Stimulated activated CD4-positive, alpha-beta T cell treated with anti-CD3 and anti-CD28 coated beads, Interleukin-4, amount 100 ng/mL, for 24 hours (primary cell): ENCODE measurements around the gene SORCS2.

Source experiments
- DNase-seq: peaks from one replicate; pipeline ENCODE4 v3.0.0-alpha.2; 2020

Gene SORCS2

DNA sequence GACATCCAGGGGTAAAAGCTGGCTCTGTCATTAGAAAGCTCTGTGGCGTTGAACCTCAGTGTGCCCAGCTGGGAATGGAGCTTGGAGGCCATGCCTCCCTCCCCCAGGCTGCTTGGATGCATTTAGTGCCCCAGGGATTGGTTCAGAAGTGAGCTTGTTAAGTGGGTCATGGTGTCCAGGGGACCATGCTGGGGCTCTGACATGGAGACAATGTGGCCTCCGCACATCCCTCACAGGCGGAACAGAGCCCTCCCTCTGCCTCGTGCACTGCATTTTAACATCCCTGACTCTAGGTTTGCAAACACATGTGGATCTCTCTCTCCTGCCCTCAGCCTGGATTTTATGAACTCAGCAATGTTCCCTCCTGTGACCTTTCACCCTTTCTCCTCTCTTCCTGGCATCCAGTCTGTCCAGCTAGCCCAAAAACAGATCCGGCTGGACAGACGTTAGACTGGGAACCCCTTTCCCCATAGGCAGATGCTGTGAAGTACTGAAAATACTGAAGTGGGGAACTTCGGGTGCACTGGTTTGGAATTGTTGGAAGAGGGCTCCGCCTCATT, 81.5 kb downstream of the SORCS2 start:
- no peak for DNase-seq

DNA sequence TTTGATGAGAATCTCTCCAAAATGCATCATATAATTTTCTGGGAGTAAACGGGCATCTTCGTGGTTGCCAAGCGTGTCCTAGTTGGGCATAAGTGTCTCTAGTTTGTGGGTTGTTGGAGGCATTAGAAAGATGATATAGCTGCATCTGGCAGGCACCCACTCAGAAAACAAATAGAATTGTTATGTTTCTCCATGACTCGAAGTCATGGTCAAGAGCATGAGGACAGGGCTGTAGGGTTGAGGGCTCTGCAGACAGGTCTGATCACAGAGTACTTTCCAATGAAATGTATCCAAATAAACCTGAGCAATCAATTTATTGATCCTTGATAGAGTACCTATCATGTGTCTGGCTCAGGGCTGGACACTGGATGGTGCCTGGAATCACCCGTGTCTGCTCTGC, 82.7 kb downstream of the SORCS2 start:
- no peak for DNase-seq

DNA sequence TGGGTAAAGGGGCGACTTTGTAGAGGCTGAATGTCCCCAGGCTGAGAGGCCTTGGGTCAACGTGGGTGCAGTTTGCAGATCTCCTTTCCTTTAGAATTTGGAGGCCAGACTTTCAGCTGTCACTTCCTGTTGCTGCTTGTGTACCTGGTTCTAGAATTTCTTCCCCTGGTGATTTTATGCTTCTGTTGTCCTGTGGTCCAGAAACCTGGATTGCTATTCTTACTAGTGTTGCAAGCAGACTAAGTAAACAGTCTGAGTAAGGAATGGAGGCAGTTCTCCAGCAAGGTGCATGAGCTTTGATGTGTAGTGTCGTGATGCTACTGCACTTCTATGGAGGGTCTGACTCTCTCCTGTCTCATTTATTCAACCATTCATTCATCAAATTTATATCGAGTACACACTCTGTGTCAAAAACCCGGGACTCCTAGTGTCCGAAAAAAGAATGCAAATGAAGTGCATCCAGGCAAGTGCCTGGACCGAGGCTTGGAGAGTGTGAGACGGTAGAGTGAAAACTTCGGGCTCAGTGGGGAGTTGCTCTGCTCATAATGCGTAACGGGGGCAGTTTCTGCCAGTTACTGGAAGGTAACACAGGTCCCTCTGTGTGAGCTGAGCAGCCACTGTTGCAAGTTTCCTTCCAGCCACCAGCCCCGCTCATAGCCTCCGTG, 83.3 kb downstream of the SORCS2 start:
- DNase-seq = no peak

DNA sequence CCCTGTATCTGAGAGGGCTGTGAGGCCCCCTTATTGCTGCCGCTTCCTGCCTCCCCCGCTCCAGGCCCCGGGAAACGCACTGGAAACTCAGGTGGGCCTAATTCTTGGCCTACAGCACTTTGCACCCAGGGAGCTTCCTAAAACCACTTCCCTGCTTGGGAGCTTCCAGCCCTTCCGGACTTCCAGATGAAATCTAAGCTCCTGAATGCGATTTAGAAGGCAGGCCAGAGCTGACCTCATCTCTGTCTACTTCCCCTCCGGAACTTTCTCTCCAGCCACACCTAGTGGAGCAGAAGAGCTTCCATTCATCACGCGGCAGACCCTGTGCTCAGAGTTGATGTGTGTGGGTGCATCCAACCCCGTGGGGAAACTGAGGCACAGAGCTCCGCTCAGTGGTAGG, 84.2 kb downstream of the SORCS2 start:
- DNase-seq = no peak

DNA sequence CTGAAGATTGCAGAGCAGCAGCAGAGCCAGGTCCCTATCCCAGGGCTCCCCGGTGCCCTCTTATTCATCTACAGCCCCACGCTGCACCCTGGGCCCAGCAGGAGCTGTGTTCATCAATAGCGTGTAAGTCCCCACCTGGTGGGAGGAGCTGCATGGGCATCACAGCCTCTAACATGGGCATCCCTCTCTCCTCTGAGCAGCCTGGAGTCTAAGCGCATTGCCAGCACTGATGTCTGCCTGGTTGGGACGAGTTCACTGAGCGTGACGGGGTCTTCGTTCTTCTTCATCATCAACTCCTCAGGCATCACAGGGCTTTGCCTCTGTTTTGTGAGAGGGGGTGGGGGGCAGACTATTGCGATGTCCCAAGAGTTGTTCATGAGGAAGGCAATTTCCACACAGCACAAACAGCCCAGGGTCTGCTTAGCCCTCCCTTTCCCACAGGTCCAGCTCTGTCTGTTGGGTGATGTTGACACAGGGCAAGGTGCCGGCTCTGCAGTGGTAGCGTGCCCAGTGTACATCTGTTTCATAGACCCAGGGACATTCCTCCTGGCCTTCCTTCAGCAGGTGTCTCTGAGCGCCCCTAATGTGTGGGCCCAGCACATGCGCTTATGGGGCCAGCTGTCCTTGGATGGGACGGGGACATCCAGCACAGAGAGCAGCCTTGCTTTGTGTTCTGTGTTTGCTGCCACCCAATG, 85.9 kb downstream of the SORCS2 start:
- no peak for DNase-seq

DNA sequence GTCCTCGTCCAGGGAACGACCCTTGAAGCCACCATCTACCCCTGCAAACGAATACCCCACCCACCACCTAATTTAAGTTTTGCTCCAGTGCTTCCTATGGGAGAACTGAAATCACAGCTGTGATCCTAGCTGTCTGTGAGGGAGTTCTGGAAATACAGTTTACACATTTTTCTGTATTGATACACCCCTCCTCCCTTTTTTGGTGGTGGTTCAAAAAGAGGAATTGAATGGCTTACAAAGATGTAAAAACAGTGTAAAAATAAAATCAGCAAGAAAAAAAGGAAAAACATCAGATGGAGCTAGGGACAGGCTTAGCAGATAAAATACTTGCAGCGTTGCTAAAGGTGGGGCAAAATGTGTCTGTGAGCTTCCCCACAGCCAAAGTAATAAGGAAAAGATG, 86.6 kb downstream of the SORCS2 start:
- no peak for DNase-seq

DNA sequence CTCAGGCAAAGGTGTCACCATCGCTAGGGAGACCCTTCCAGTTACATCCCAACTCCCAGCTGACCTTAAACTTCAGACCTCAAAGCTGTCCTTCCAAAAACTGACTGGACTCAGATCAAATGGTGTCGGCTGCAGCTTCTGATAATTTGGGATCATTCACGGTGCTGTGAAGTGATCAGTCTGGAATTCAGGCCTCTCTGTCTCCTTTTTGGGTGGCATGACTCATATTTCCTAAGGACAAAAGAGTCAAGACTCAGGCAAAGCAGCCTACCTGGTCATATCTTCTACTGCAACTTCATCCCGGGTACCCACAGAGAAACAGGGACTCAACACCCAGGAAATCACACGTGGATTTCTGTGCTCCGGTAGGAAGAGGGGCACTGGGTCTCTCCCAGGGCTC, 87.6 kb downstream of the SORCS2 start:
- DNase-seq = no peak

DNA sequence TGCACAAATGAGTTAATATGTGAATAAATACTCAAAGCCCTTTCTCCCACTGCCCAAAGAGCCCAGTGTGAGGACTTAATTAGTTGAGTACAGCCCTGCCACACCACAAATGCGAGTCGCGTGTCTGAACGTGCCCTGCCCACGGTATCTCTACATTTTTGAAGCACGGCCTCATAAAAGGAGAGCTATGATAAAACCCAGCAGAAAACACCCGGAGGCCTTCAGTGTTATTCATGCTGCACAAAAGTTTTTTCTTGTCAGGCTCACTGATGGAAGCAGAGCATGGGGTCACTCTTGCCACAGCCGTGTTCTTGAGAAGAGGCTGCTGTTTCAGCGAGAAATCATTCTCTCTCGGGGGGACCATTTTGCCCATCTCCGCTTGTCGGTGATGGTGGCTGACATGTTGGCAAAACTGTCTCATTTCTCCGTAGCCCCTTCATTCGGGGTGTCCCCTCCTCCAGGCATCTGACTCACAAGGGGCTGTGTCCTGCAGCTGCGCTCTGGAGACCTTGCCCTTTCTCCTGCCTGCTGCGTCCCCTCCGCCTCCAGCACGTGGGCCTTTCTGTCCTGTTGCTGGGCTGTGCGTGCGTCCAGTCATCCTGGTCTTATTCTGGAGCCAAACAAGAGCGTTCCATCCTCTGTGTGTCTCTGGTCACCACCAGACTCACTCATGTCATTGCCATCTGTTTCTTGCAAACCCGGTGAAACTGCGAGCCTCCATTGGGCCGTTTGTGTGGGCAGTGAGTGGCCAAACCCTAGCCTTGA, 88.8 kb downstream of the SORCS2 start:
- no peak for DNase-seq

DNA sequence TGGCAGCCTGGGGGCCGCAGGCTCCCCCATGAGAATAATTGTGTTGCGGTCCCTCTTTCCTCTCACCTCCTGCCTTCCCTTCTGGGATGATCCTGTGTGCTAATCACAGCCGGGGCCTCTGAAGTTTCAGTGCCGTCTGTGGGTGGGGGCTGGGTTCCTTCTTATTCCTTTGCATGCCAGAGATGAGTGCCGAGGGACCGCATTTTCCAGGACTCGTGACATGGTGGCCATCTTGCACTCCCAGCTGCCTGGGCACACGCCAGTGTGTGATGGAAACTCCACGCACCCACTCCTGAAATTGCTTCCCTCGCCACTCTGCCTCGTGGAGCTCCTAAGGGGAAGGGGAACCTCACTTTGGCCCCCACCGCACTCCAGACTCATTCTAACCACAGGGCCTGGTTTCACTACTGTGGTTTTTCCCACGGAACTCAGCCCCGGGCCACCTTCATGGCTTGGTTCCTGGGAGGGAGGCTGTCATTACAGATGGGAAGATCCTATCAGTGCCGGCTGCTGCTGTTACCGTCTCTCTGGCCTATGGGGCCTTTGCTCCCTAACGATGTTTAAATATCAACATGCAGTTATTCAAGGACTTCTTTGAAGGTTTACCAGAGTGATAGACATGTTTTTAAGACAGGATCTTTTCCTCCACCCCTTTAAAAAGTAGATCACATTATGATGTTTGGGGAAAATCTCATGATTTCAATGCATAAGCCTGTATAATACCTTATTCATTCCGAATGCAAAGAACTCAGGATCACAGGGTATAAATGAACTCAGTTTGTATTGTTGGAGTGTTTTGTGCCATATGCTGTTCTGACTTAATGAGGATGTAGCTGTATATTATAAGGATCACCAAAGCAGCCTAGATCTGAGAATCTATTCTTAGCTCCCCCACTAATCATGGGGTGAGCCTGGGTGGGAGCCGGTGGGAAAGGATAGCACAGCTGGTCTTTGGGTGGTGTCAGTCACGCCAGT, 89.6 kb downstream of the SORCS2 start:
- no peak for DNase-seq

DNA sequence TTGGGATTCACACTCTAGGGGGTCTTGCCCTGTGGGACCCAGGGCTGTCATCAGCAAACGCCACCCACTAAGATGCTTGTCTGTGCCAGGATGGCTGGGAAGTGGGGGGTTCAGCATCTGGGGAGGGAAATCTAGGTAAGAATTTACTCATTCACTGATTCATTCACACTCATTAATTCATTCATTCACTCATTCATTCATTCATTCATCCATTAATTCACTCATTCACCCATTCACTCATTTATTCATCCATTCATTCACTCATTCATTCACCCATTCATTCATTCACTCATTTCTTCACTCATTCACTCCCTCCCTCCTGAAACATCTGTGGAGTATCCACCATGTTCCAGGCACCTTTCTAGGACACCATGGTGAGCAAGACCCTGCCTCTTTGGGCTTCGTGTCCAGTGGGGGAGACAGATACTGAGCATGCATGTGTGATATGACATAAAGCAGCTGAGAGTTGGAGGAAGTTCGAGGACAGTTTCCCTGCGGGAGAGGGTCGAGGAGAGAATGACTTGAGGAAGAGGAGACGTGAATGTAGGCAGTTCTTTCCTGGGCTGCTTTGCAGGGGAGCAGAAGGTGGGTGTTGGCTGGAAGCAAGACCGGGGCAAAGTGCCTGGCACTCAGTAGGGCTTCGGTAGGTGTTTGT, 90.6 kb downstream of the SORCS2 start:
- no peak for DNase-seq

DNA sequence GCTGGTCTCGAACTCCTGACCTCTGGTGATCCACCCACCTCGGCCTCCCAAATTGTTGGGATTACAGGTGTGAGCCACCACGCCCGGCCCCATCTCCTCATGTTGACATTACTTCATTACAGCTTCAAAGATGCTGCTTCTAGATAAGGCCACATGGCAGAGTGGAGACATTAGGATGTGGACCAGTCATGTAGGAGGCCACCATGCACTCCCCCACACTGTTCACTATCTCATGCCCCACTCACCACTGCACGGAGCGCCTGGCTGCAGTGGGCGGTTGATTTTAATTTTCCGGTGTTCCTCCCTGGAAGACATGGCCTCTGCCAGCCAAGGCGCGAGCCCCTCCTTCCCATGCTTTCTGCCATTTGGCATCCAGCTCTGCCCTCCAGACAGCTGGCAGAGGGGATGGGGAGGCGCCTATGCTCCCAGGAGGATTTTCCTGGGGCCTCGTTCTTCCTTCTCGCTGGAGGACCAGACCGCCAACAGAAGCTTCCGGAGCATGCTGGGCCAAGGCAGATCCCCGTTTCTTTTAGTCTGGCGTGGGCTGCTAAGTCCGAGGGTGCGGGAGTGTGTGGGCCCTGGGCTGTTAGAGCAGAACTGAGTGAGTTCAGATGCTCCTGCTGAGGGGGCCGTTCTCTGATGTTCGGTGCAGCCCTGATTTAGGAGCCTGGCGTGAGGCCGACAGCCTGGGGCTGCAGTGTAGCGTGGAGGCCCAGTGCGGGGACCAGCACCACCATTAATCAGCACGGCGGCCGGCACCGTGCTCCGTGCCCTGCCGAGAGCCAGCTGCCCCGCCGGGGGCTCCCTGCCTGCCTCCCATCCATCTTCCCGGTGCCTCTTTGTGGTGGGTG, 93.1 kb downstream of the SORCS2 start:
- DNase-seq = no peak

DNA sequence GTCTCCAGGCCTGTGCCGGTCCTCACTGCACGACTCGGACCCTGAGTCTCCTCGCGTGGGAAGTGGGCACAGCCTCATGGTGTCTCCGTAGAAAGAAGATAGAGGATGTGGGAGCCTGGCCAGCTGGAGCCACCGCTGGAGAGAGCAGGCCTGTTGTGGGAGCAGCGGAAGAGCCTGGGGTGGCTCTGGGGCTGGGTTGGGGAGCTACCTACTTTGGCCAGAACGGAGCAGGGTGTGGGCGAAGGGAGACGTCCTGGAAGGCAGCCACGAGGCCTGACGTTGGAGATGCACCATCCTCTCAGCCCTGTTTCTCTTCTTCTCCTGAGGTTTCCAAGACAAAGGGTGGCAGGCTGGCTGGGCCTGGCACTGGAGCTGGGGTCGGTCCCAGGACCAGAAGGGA, 93.8 kb downstream of the SORCS2 start:
- no peak for DNase-seq

DNA sequence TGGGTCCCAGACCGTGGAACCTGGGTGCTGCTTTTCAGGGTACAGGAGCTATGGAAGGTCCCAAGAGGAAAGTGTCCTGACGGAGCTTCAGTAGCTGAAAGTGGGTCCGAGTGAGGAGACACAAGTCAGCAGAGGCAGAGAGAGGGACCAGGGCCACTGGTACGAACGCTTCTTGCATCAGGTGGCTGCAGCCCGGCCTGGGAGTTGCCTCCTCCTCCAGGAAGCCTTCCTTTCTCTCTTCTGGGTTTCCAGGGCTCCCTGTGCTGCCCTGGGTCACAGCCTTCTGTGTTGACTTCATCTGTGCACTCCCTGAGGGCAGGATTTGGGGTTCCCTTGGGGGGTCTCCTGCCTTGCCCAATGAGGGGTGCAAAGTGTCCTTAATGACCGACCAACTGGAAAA, 94.5 kb downstream of the SORCS2 start:
- no peak for DNase-seq

DNA sequence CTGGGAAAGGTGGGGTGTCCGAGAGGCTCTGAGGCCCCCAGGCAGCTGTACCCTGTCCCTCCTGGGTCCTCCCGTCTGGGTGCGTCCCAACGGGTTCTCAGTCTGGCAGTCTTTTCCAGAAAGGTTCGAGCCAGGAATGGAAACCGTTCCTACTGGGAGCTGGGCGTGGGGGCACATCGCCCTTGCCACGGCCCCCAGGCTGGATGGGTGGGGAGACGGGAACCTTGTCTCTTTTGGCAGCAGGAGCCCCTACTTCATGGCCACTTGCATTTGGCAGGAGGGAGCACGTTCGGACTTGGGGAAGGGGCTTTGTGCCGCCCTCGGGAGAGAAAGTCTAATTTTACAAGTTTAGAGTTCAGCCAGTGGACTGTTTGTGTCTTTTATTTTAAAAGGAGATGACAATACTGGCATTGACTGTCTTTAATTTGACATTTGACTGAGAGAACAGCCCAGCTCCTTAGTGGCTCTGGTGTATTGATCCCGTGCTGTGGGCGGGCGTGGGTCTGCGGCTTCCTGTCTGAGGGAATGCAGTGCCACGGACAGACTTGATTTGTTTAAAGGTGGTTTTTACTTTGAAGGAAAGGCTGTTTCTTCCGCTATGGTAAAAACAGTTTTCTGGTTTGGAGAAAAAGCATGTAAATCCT, 95.1 kb downstream of the SORCS2 start:
- DNase-seq = no peak

DNA sequence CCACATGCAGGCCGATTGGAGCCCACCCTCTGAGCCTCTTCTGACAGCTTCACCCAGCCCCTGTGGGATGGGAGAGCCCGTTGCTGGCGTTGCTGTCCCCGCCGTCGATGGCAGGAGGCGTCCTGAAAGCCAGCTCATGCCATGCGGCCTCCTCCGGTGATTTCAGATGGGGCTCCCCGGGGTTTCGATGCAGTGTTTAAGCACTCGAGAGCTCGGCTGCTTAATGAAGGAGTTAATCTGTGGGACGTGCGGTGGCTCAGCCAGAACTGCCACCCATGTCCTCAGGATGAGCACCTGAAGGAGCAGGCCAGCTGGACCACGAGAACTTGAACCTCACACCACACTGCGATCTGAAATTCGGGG, 95.6 kb downstream of the SORCS2 start:
- no peak for DNase-seq

DNA sequence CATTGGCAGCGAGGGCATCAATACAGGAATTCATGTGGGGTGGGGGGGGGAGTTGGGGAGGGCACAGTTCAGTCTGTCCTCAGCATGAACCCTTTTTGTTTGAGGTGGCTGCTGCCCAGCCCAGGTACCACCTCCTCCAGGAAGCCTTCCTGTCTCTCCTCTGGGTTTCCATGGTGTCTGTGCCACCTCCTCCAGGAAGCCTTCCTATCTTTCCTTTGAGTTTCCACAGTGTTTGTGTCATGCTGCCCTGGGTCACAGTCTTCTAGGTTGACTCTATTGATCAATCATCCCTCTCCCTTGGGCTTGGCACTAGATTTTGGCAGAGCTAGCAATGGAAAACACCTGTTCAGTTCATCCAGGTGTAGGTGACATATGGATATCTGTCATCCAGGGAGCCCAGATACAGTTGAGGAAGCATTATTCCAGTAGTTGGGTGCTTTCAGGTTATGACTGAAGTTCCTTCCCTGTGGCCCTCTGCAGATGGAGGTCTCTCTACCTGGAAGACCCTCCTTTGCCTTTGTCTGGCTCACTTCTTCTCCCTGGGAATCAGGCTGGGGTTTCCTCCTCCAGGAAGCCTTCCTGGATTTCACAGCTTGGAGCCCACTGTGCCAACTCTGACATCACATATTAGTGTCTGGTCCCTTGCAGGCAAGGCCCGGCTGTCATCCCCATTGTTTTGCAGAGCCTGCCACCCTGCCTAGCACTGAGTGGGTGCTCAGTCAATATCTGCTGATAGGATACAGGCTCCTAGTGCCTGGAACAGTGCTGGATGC, 96.6 kb downstream of the SORCS2 start:
- DNase-seq = no peak

DNA sequence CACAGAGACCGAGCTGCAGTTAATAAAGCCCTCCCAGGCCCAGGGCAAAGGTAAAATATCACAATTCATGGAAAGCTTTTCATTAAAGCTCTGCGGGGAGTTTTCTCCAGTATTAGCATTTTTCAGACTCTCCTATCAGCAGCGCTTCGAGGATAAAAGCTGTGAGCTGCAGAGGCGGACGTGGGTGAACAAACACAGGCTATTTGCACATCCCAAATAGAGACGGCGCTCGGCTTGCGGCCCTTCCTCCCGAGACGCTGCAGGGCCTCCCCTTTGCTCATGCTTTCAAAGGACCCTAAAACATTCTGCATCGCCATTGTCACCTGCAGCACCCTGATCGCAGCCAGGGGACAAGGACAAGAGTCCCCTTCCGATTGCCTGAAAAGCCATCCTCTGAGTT, 97.3 kb downstream of the SORCS2 start:
- no peak for DNase-seq

DNA sequence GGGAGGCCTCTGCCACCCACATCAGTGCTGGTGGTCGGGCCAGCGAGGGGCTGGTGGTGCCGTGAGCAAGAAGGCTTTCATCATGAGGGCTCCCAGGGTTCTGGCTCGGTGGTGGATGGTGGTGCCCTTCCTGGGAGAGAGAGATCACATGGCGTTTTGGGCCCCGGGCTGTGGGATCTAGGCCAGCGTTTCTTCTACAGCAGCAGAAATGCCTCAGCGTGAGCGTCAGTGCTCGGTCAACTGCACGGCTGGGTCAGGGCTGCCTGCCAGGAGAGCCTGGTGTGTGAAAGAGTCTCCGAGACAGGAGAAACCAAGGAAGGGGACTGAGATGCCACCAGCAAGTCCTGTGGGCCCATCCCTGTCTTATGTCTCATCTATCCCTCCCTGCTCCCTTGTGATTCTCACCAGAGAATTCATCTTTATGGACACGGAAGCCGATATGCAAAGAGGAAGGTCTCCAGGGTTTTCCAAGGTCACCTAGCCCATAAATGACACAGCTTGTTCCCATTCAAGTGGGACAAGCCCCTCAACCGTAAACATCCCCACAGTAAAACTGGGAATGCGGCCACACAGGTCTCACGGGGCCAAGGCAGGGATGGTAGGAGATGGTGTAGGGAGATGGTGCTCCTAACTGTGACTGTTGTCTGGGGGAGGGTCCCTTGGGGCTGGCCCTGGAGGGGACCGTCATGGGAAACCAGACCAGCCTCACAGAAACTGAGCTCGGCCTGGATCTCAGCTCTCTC, 99.2 kb downstream of the SORCS2 start:
- DNase-seq = no peak

DNA sequence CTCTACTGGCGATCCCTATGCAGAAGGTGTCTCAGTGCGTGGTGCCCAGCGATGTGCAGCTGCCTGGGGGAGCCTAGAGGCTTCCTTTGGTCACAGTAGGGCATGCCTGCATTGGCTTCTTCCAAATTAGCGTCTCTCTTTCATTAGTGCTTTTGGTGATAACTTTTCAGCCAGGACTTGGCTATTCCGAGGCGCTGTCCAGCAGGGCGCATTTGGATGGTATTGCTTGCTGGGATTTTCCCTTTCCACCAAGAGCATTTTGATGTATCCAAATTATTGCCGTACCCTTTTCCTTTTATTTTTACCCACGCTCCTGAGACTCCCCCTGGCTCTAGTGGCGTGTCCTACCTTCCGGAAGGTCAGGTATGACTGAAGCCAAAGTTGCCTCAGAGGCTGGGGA, 101.4 kb downstream of the SORCS2 start:
- no peak for DNase-seq
